OCI-LY7 (cell line): ENCODE data around the gene VEGFC.

ENCODE experiments used
- EZH2phosphoT487 ChIP-seq: fragments of 200-600 bp; sonication (generic); IDR thresholded peaks from 2 replicates; pipeline ENCODE4 v1.6.1; 2018; ENCODE audit warnings: low read depth, borderline replicate concordance, mild to moderate bottlenecking, mixed run types, antibody characterized with exemption, low read length, moderate library complexity, mixed read lengths
- TF ChIP-seq, protein P1 (sequence below): fragments of 200-600 bp; sonication (generic); conservative IDR thresholded peaks from 2 replicates; pipeline ENCODE4 v1.5.1; 2014; ENCODE audit warnings: mild to moderate bottlenecking, antibody characterized with exemption, low read length, moderate library complexity, mixed read lengths

DNA sequence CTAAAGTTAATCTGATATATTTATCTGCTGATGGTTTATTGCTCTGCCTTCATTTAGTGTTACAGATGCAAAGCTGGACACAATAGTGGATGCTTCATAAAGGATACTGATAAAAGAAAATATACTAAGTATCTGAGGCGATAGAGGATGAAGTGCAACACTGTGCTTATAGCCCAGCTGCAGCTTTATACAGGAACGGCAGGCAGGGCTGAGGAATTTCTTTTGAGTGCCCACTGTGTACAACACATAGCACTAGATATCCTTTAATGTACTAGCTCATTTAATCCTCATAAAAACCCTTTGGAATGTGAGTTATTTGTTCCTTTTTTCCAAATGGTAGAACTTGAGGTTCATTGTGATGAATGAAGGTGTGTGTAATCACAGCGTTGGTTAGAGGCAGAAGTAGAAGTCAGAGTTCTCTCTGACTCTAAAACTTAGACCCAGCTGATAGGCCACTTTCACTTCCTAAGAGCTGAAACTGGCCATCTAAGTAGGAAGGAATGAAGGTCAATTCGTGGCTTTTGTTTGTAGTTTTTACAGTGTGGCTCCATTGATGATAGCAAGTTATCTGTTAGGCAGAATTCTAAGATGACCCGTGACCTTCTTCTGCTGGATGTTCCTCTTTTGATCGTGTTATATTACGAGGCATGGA lies 138.0 kb downstream of the VEGFC start:
- TF ChIP-seq, protein P1, sequence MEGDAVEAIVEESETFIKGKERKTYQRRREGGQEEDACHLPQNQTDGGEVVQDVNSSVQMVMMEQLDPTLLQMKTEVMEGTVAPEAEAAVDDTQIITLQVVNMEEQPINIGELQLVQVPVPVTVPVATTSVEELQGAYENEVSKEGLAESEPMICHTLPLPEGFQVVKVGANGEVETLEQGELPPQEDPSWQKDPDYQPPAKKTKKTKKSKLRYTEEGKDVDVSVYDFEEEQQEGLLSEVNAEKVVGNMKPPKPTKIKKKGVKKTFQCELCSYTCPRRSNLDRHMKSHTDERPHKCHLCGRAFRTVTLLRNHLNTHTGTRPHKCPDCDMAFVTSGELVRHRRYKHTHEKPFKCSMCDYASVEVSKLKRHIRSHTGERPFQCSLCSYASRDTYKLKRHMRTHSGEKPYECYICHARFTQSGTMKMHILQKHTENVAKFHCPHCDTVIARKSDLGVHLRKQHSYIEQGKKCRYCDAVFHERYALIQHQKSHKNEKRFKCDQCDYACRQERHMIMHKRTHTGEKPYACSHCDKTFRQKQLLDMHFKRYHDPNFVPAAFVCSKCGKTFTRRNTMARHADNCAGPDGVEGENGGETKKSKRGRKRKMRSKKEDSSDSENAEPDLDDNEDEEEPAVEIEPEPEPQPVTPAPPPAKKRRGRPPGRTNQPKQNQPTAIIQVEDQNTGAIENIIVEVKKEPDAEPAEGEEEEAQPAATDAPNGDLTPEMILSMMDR, result no peak
- no peak for TF ChIP-seq EZH2phosphoT487
